ENCODE data around the gene CFH. TPM values are rescaled to one million over a fixed set of nuclear protein-coding genes. Genes with fewer than 3 reads are reported as not detected.
A peak's percentile ranks its signal among the peaks of the same experiment; 100 is the strongest.
"Not testable (repeated sequence)": the region's sequence is repeated elsewhere in the genome, so short reads cannot be mapped to it uniquely, and the experiment has no call there.

Gene CFH
- total RNA-seq, 1 donor from 2014 or later, result 126 TPM

GRCh38 chr1:196669051-196669450, 17.2 kb downstream of the CFH start:
- DNase-seq, result no peak

- no peak for DNase-seq
Observed at GRCh38 chr1:196669693-196670092, 17.9 kb downstream of the CFH start.

GRCh38 chr1:196674908-196675307, 23.1 kb downstream of the CFH start:
- no peak for DNase-seq

GRCh38 chr1:196677781-196678509, 26.1 kb downstream of the CFH start:
- no peak for DNase-seq

GRCh38 chr1:196678510-196678884, 26.7 kb downstream of the CFH start:
- DNase-seq, result no peak

- no peak for DNase-seq
Observed at GRCh38 chr1:196680107-196680506, 28.3 kb downstream of the CFH start.

GRCh38 chr1:196684476-196684875, 32.6 kb downstream of the CFH start:
- no peak for DNase-seq

GRCh38 chr1:196685506-196685905, 33.7 kb downstream of the CFH start:
- DNase-seq, result no peak

- DNase-seq, result no peak
Observed at GRCh38 chr1:196689001-196689400, 37.2 kb downstream of the CFH start.

GRCh38 chr1:196690582-196690981, 38.7 kb downstream of the CFH start:
- DNase-seq, result no peak

GRCh38 chr1:196698993-196699392, 47.1 kb downstream of the CFH start:
- DNase-seq, result no peak

- DNase-seq, result no peak
Observed at GRCh38 chr1:196701144-196701543, 49.3 kb downstream of the CFH start.

- not testable (repeated sequence) for DNase-seq
Observed at GRCh38 chr1:196709892-196710291, 58.0 kb downstream of the CFH start.

GRCh38 chr1:196717868-196718267, 66.0 kb downstream of the CFH start:
- DNase-seq, result no peak

- DNase-seq, result peak; percentile 31
Observed at GRCh38 chr1:196723325-196724185, 71.7 kb downstream of the CFH start.

- no peak for DNase-seq
Observed at GRCh38 chr1:196732526-196732925, 80.7 kb downstream of the CFH start.

- DNase-seq, result no peak
Observed at GRCh38 chr1:196733091-196733970, 81.5 kb downstream of the CFH start.

GRCh38 chr1:196734006-196734405, 82.2 kb downstream of the CFH start:
- DNase-seq, result no peak

GRCh38 chr1:196734460-196734859, 82.6 kb downstream of the CFH start:
- no peak for DNase-seq

- no peak for DNase-seq
Observed at GRCh38 chr1:196738730-196739129, 86.9 kb downstream of the CFH start.

GRCh38 chr1:196743244-196743643, 91.4 kb downstream of the CFH start:
- DNase-seq, result peak; percentile 49

- peak; percentile 45 for DNase-seq
Observed at GRCh38 chr1:196765019-196765740, 113.3 kb downstream of the CFH start.

Data from tongue (tissue), 2 donors.